ENCODE results near the gene KLHL7.

DNA sequence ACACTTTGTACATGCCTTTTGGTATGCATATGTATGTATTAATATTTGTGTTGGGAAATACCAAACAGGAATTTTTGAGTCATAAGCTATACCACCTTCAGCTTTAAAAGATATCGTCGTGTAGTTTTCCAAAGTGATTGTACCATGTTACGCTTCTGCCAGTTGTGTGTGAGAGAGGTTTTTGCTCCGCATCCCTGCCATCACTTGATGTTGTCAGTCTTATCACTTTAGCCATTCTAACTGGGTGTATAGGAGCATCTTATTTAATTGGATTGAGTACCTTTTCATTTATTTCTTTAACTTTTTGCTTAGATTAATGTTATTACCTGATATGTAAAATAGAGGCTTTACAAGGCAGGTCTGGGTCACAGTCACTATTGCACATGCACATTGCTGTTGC, 3.4 kb downstream of the KLHL7 start:
- TF ChIP-seq TAF1 (conservative IDR thresholded peaks at IDR 0.05) (no peak), YY1 (IDR thresholded peaks at IDR 0.05) (no peak), RAD21 (IDR thresholded peaks at IDR 0.05) (no peak), EGR1 (IDR thresholded peaks at IDR 0.05; ENCODE audit: low read depth in 2 of 2) (no peak), REST (IDR thresholded peaks at IDR 0.05) (no peak), NR2F2 (IDR thresholded peaks at IDR 0.05) (no peak), HNF4G (IDR thresholded peaks at IDR 0.05) (no peak), JUND (IDR thresholded peaks at IDR 0.05) (no peak), FOXA2 (IDR thresholded peaks at IDR 0.05) (no peak), SP1 (IDR thresholded peaks at IDR 0.05) (no peak)
- TF ChIP-seq, protein P1, sequence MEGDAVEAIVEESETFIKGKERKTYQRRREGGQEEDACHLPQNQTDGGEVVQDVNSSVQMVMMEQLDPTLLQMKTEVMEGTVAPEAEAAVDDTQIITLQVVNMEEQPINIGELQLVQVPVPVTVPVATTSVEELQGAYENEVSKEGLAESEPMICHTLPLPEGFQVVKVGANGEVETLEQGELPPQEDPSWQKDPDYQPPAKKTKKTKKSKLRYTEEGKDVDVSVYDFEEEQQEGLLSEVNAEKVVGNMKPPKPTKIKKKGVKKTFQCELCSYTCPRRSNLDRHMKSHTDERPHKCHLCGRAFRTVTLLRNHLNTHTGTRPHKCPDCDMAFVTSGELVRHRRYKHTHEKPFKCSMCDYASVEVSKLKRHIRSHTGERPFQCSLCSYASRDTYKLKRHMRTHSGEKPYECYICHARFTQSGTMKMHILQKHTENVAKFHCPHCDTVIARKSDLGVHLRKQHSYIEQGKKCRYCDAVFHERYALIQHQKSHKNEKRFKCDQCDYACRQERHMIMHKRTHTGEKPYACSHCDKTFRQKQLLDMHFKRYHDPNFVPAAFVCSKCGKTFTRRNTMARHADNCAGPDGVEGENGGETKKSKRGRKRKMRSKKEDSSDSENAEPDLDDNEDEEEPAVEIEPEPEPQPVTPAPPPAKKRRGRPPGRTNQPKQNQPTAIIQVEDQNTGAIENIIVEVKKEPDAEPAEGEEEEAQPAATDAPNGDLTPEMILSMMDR (IDR thresholded peaks at IDR 0.05; ENCODE audit: low read depth, low read length, missing input control): no peak
- TF ChIP-seq, protein P2, sequence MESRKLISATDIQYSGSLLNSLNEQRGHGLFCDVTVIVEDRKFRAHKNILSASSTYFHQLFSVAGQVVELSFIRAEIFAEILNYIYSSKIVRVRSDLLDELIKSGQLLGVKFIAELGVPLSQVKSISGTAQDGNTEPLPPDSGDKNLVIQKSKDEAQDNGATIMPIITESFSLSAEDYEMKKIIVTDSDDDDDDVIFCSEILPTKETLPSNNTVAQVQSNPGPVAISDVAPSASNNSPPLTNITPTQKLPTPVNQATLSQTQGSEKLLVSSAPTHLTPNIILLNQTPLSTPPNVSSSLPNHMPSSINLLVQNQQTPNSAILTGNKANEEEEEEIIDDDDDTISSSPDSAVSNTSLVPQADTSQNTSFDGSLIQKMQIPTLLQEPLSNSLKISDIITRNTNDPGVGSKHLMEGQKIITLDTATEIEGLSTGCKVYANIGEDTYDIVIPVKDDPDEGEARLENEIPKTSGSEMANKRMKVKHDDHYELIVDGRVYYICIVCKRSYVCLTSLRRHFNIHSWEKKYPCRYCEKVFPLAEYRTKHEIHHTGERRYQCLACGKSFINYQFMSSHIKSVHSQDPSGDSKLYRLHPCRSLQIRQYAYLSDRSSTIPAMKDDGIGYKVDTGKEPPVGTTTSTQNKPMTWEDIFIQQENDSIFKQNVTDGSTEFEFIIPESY (IDR thresholded peaks at IDR 0.05): no peak
- TF ChIP-seq, protein P3, sequence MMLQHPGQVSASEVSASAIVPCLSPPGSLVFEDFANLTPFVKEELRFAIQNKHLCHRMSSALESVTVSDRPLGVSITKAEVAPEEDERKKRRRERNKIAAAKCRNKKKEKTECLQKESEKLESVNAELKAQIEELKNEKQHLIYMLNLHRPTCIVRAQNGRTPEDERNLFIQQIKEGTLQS (IDR thresholded peaks at IDR 0.05): no peak
- TF ChIP-seq, protein P4, sequence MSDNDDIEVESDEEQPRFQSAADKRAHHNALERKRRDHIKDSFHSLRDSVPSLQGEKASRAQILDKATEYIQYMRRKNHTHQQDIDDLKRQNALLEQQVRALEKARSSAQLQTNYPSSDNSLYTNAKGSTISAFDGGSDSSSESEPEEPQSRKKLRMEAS (IDR thresholded peaks at IDR 0.05): no peak
